ENCODE results near the gene KRT15. TPM values are rescaled to one million over a fixed set of nuclear protein-coding genes. Genes with fewer than 3 reads are reported as not detected.

Gene KRT15
- total RNA-seq, 1 donor from 2014 or later, result not detected

GRCh38 chr17:41507315-41507880 is 11.3 kb downstream of the KRT15 start:
- DNase-seq (ENCODE audit: low spot score in 2 of 2) (no peak), FAIRE-seq (no peak)

GRCh38 chr17:41505809-41506767 is 12.6 kb downstream of the KRT15 start:
- FAIRE-seq (no peak), DNase-seq (ENCODE audit: low spot score in 2 of 2) (no peak)

DNA sequence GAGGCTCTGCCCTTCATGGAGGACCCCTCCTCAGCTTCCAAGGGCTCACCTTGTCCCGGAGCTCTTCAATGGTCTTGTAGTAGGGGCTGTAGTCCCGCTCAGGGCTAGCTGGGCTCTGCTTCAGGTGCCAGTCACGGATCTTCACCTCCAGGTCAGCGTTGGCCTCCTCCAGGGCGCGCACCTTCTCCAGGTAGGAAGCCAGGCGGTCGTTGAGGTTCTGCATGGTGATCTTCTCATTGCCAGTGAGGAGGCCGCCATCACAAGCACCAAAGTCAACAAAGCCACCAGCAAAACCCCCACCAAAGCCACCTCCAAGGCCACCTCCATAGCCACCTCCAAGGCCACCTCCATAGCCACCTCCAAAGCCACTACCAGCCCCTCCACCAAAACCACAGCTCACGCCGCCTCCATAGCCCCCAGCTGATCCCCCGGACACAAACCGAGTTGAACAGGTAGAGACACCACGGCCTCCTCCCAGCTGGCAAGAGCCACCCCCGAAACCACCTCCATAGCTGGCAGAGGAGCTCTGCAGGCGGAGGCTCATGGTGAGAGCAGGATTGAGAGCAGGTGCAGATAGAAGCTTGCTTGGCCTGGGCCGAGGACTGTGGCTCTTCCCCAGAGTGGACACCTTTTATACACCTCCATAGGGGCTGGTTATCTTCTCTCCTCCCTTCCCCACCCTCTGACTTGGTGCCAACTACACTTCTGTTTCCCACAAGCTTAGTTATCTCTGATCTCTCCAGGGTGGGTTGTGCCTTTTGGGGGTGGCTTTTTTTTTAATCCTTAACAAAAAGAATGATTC is 13.5 kb downstream of the KRT15 start, which contains the start of gene KRT13:
Gene KRT13 (minus strand): TSS at position 606 of the 802 bp plus-strand sequence. CDS start 62 bp downstream, at position 544.
- DNase-seq (ENCODE audit: low spot score in 2 of 2) (no peak), FAIRE-seq (no peak)

GRCh38 chr17:41504246-41504977 is 14.3 kb downstream of the KRT15 start:
- FAIRE-seq, result no peak
- DNase-seq (ENCODE audit: low spot score in 2 of 2), result no peak

- FAIRE-seq (no peak), DNase-seq (ENCODE audit: low spot score in 2 of 2) (no peak)
Measured at GRCh38 chr17:41503202-41503601, 15.5 kb downstream of the KRT15 start.

DNA sequence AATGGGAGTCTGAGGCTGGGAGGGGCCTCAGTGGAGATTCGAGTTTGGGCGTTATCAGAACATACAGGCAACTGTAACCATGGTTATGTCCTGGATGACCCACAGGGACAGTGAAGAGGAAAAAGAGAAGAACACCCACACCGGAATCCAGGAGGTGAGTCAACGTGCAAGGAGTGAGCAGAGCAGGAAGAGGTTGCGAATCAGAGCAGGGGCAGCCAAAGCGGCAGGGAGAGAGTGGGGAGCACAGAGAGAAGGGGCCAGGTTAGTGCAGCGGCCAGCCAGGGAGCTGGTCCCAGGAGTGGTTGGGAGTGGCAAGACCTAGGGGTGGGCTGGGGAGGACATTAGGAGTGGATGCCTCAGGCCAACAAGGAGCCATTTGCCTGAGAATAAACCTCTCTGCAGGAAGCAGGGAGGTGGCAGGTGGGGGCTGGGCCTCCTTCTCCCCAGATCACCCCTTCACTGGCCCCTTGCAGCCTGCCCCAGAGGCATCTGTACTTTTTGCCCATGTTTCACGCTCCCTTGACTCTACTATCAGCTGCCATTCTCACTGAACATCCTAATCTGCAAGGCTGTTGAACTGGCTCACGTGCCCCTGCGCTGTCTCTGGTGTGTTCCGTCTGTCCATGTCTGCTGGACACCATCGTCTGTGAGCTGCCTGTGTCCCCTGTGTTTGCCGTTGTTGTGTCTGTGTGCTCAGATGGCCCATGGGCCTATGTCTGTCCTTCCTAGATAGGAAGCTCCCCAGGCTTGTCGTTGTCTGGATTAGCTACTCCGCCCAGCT is 18.4 kb downstream of the KRT15 start:
- FAIRE-seq (no peak), DNase-seq (ENCODE audit: low spot score in 2 of 2) (no peak)

- no peak for FAIRE-seq
- no peak for DNase-seq (ENCODE audit: low spot score in 2 of 2)
Measured at GRCh38 chr17:41499714-41500113, 19.0 kb downstream of the KRT15 start.

GRCh38 chr17:41498276-41498675 is 20.4 kb downstream of the KRT15 start:
- FAIRE-seq (no peak), DNase-seq (ENCODE audit: low spot score in 2 of 2) (no peak)

- DNase-seq (ENCODE audit: low spot score in 2 of 2) (peak in 1 of 2 donors; percentile 44), FAIRE-seq (no peak)
Measured at GRCh38 chr17:41496803-41497484, 21.7 kb downstream of the KRT15 start.

- DNase-seq (ENCODE audit: low spot score in 2 of 2), result no peak
- no peak for FAIRE-seq
Measured at GRCh38 chr17:41494524-41494923, 24.2 kb downstream of the KRT15 start.

- DNase-seq (ENCODE audit: low spot score in 2 of 2), result no peak
- FAIRE-seq, result no peak
Measured at GRCh38 chr17:41492771-41493170, 25.9 kb downstream of the KRT15 start.

GRCh38 chr17:41492351-41492750 is 26.3 kb downstream of the KRT15 start:
- FAIRE-seq (no peak), DNase-seq (ENCODE audit: low spot score in 2 of 2) (no peak)

GRCh38 chr17:41491476-41491875 is 27.2 kb downstream of the KRT15 start:
- FAIRE-seq (no peak), DNase-seq (ENCODE audit: low spot score in 2 of 2) (no peak)

DNA sequence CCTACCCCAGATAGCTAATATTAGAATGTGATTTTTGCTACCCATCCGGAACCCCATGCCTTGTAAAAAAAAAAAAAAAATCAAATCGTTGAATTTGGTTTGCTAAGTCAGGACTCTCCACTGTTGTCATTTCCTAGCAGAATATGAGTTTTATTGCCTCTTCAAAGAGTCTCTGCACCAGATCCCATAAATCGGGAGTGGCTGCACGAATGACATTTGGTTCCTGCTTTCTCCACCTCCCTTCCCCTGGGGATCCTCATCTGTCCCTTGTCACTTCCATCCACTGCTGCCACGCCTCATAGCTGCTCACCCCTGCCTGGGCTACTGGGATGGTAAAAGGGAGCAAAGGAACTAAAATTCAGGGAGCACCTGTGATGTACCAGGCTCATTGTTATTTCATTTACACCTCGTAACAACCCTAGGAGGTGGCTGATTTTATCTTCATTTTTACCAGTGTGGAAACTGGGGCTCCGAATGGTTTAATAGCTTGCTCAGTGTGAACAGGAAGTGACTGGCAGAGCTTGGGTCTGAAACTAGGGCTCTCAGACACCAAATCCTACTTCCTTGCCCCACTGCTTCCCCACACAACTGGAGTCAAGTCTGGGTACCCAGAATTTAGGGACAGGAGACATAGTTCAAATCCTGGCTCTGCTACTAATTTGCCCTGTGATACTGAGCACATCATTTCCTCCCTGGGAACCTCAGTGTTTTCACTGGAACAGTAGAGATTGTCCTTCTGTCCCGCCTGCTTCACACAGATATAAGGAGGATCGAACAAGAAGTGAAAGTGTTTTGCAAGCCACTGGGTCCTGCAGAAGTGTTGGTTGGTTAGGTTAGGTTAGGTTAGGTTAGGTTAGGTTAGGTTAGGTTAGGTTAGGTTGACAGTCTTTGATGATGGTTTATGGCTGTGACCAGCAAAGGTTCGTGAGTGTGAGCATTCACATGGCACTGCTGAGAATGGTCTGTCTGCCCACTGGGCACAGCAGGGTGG is 28.4 kb downstream of the KRT15 start:
- DNase-seq (ENCODE audit: low spot score in 2 of 2) (no peak), FAIRE-seq (no peak)

- FAIRE-seq (no peak), DNase-seq (ENCODE audit: low spot score in 2 of 2) (no peak)
Measured at GRCh38 chr17:41489531-41489930, 29.2 kb downstream of the KRT15 start, which contains the start of gene KRT36. TSS of gene KRT36 (minus strand) at chr17:41489910. CDS start at chr17:41489864, 46 bp downstream.

DNA sequence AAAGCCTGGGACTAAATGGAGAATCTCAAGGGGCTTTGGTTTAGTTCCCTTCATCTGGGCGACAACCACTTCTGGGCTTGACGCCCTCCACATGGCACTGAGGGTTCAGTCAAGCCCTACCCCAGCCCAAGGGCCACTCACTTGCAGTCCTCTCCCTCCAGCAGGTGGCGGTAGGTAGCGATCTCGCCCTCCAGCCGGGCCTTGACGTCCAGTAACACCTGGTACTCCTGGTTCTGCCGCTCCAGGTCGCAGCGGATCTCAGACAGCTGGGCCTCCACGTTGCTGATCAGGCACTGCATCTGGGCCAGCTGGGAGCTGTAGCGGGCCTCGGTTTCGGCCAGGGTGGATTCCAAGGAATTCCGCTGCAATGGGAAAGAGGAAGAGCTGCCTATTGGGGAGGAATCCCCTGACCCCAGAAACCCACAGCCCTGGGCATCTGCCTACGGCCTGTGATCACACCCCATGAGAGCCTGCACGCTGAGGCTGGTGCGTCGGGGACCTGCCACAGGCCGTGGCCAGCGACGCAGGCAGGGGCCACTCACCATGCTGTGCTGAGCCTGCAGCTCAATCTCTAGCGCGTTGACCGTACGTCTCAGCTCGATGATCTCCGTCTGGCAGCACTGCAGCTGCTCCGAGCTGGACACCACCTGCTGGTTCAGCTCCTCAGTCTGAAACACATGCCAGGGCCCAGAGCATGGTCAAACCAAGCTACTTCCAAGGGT is 31.7 kb downstream of the KRT15 start:
- FAIRE-seq (no peak), DNase-seq (ENCODE audit: low spot score in 2 of 2) (no peak)

DNA sequence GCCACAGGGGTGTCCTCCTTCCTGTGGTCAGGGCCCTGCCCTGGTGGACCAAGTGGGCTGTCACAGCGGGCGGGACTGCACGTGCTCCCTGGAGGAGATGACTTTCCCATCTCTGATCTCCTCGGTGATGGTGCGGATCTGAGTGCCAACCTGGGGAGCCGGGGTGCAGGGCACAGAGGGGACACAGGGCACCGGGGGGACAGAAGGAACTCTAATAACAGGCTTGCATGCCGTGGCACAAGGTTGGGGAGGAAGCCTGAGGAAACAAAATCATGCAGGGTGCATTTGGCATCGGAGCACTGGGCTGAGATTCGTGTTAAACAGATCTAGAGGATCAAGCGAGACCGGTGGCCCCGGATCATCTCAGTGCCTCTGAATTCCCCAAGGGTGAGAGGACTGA is 32.4 kb downstream of the KRT15 start:
- FAIRE-seq (no peak), DNase-seq (ENCODE audit: low spot score in 2 of 2) (no peak)

All from frontal cortex (tissue), 4 donors.